Measurements from ENCODE around the gene SEMA3A.

SEMA3A gene

GRCh38 chr7:83931968-83932367 lies 262.6 kb downstream of the SEMA3A start:
- no peak for DNase-seq (ENCODE audit: low read depth, low spot score)

DNA sequence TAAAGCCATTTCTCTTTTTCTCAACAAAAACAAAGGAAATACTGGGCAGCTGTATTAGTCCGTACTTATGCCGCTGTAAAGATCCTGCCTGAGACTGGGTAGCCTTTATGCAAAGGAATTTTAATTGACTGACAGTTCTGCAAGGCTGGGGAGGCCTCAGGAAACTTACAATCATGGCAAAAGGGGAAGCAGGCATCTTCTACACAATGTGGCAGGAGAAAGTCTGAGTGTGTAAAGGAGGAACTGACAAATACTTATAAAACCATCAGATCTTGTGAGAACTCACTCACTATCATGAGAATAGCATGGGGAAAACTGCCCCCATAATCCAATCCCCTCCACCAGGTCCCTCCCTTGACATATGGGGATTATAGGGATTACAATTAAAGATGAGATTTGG lies 264.3 kb downstream of the SEMA3A start:
- no peak for DNase-seq (ENCODE audit: low read depth, low spot score)

- DNase-seq (ENCODE audit: low read depth, low spot score), result no peak
These were observed 268.7 kb downstream of the SEMA3A start for GRCh38 chr7:83925860-83926259.

GRCh38 chr7:83921941-83922607 lies 272.5 kb downstream of the SEMA3A start:
- no peak for DNase-seq (ENCODE audit: low read depth, low spot score)

- DNase-seq (ENCODE audit: low read depth, low spot score), result no peak
These were observed 273.2 kb downstream of the SEMA3A start for GRCh38 chr7:83921271-83921940.

- no peak for DNase-seq (ENCODE audit: low read depth, low spot score)
These were observed 276.4 kb downstream of the SEMA3A start for GRCh38 chr7:83918142-83918541.

DNA sequence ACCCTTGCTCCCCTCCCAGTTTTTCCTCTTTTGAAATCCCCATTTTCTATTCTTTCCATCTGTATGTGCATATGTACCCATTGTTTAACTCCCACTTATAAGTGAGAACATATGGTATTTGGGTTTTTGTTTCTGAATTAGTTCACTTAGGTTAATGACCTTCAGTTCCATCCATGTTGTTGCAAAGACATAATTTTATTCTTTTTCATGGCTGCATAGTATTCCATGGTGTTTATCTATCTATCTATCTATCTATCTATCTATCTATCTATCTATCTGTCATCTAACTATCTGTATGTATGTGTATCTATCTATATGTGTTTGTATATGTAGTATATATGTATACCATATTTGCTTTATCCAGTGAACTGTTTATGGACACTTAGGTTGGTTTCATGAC lies 281.4 kb downstream of the SEMA3A start:
- DNase-seq (ENCODE audit: low read depth, low spot score), result no peak

DNA sequence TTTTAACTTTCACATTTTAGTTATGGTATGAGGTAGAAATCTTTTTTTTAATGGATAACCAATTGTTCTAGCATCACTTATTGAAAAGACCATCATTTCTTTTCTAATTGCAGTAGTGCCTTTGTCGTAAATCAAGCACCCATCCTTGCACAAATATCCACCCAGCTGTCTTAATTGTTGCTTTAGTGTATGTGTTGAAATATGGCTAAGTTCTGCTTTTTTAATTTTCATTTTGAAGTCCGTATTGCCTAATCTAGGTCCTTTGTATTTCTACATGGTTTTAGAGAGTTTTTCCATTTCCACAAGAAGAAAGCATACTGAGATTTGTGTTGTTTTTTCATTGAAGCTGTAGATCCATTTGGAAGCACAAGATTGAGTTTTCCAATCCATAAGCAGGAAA lies 286.1 kb downstream of the SEMA3A start:
- no peak for DNase-seq (ENCODE audit: low read depth, low spot score)
